Tibial artery (tissue), 4 donors: ENCODE measurements around the gene SLC13A3.

Experiments used
- DNase-seq, 2 donors: peaks; one replicate each; pipeline ENCODE4 v3.0.0-alpha.2; 2019
- H3K27ac ChIP-seq, 2 donors: fragments of 200-600 bp; sonication (generic) in 1 of 2; 1 replicate in 1 of 2; 2 replicates in 1 of 2; pipeline ENCODE4 v1.5.1; 2018 to 2019; ENCODE audit warnings: mild to moderate bottlenecking in 1 of 2
- H3K27me3 ChIP-seq, 2 donors: fragments of 200-600 bp; sonication (generic) in 1 of 2; one replicate each; pipeline versions ENCODE4 v1.5.1 to v1.6.0; 2016 to 2019
- H3K36me3 ChIP-seq, 3 donors: fragments of 200-600 bp; sonication (generic) in 2 of 3; one replicate each; pipeline ENCODE4 v1.5.1; 2016 to 2019; ENCODE audit warnings: mild to moderate bottlenecking in 2 of 3
- H3K4me1 ChIP-seq, 4 donors: fragments of 200-600 bp; sonication (generic) in 2 of 4; 1 replicate in 3 of 4; 2 replicates in 1 of 4; pipeline ENCODE4 v1.5.1; 2016 to 2019
- H3K4me3 ChIP-seq, 2 donors: fragments of 200-600 bp; sonication (generic) in 1 of 2; 1 replicate in 1 of 2; 2 replicates in 1 of 2; pipeline ENCODE4 v1.5.1; 2018 to 2019; ENCODE audit warnings: mild to moderate bottlenecking in 2 of 2
- H3K9me3 ChIP-seq, 3 donors: fragments of 200-600 bp; sonication (generic) in 1 of 3; one replicate each; pipeline ENCODE4 v1.5.1; 2016 to 2019
- intact Hi-C: fragments of 100-400 bp; cut with DNase I; formaldehyde crosslinking; loops from one replicate; pipeline ENCODE4 v1.15.0; 2023; ENCODE audit warnings: low total_unique reads
- TF ChIP-seq, protein P1 (sequence below), 2 experiments: fragments of 200-600 bp in 1 of 2; fragments of 450-650 bp in 1 of 2; IDR thresholded peaks; one replicate each; pipeline ENCODE4 v1.5.1; 2017 to 2019; ENCODE audit warnings: antibody characterized with exemption in 2 of 2, mild to moderate bottlenecking in 1 of 2, moderate library complexity in 1 of 2

The SLC13A3 gene

DNA sequence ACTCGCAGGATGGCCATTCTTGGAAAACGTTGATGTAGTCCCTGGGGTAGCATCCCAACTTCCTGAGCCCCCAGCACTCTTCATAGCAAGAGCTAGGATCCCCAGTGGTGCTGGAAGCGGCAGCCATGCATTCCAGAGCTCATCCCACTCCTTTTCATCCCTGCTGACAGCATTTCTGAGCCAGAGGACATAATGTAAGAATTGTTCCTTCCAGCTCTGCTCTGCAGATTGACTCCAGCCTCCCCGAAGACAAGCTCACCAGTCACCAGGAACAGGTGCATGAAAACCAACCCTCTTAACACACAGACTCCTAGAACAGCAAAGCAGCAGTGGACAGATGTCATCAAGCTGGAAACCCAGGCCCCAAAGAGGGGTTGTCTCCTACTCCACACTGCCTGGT is 3.8 kb downstream of the SLC13A3 start:
- Histone ChIP-seq H3K27me3 (peaks cover 0 to 8% of the 10 kb centered on the region in 2 donors), H3K4me1 (peaks cover 0 to 11% (median 3%) of the 10 kb centered on the region in 4 donors), H3K27ac (no peak overlapping the region), H3K36me3 (no peaks in the 10 kb centered on the region), H3K4me3 (no peak overlapping the region), H3K9me3 (no peaks in the 10 kb centered on the region)
- TF ChIP-seq, protein P1, sequence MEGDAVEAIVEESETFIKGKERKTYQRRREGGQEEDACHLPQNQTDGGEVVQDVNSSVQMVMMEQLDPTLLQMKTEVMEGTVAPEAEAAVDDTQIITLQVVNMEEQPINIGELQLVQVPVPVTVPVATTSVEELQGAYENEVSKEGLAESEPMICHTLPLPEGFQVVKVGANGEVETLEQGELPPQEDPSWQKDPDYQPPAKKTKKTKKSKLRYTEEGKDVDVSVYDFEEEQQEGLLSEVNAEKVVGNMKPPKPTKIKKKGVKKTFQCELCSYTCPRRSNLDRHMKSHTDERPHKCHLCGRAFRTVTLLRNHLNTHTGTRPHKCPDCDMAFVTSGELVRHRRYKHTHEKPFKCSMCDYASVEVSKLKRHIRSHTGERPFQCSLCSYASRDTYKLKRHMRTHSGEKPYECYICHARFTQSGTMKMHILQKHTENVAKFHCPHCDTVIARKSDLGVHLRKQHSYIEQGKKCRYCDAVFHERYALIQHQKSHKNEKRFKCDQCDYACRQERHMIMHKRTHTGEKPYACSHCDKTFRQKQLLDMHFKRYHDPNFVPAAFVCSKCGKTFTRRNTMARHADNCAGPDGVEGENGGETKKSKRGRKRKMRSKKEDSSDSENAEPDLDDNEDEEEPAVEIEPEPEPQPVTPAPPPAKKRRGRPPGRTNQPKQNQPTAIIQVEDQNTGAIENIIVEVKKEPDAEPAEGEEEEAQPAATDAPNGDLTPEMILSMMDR (IDR thresholded peaks at IDR 0.05): no peak
- intact Hi-C loops: no loop called here
- no peak for DNase-seq

DNA sequence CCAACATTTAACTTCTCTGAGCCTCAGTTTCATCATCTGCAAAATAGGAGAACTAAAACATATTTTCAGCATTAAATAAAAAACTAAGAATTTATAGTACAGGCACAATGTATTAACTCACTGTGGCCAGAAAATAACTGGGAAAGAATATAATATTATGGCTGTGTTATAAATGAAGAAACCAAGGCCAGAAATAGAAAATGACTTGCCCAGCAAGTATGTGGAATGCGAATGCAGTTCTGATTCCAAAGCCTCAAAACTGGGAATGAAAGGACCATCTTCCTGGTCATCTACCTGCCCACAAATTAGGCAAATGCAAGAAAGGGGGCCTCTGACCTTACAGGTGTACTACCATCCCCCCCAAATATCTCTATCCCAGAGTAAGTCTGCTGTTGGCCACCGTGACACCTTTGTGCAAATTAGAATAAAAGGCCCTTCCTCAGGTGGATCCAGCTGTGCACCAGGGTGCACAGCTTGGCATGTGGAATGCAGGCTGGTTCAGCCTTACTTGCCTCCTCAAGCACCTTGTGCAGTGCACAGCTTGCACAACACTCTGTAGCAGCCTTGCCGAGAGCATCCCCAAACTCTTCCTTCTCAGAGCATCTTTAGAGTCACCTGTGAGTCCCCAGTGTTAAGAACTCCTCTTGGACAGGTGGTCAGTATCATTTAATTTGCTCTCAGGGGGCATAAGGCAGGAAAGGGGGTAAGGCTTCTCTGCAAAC is 4.4 kb downstream of the SLC13A3 start:
- Histone ChIP-seq H3K27me3 (peaks cover 0 to 8% of the 10 kb centered on the region in 2 donors), H3K4me3 (no peak overlapping the region), H3K4me1 (peaks cover 0 to 11% (median 3%) of the 10 kb centered on the region in 4 donors), H3K9me3 (no peaks in the 10 kb centered on the region), H3K27ac (no peak overlapping the region), H3K36me3 (no peaks in the 10 kb centered on the region)
- intact Hi-C loops: no loop called here
- no peak for DNase-seq
- TF ChIP-seq, protein P1 (IDR thresholded peaks at IDR 0.05): no peak

DNA sequence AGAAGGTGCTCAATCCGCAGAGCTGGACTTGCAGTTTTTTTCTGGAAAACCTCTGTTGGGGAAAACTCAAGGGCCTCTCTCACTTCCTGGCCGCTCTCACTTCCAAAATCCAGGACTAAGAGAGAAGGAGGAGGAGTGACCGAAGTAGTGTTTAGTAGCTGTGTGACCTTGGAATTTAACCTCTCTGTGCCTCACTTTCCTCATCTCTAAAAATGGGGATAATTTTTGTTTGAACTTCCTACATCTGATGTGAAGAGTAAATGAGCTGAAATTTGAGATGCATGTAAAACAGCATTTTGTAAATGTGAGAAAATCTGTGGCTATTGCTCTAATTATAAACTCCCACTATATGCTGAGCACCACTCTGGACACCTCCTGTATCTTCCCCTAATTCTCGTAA is 5.1 kb downstream of the SLC13A3 start:
- no peak for DNase-seq
- H3K4me3 ChIP-seq: no peak overlapping the region
- intact Hi-C loops: no loop called here
- H3K9me3 ChIP-seq: no peaks in the 10 kb centered on the region
- peaks cover 0 to 7% (median 3%) of the 10 kb centered on the region in 4 donors for H3K4me1 ChIP-seq
- TF ChIP-seq, protein P1 (IDR thresholded peaks at IDR 0.05): no peak
- peaks cover 0 to 2% of the 10 kb centered on the region in 2 donors for H3K27me3 ChIP-seq
- no peak overlapping the region for H3K27ac ChIP-seq
- no peaks in the 10 kb centered on the region for H3K36me3 ChIP-seq

DNA sequence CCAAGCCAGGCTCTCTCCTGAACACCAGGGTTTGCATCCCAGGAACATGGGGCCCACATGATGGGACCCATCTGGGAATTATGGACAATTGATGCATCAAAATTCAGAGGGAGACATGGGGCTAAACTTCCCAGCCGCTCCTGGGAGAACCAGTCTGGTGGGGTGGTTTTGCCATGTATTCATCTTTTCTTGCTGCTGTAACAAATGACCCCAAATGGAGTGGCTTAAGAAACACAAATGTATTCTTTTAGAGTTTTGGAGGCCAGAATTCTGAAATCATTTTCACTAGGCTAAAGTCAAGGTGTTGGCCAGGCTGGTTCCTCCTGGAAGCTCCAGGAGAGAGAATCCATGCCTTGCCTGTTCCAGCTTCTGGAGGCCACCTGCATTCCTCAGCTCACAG is 6.5 kb downstream of the SLC13A3 start:
- Histone ChIP-seq H3K9me3 (no peaks in the 10 kb centered on the region), H3K27me3 (no peaks in the 10 kb centered on the region), H3K36me3 (no peaks in the 10 kb centered on the region), H3K27ac (no peak overlapping the region), H3K4me1 (peaks cover 0 to 6% (median 3%) of the 10 kb centered on the region in 4 donors), H3K4me3 (no peak overlapping the region)
- intact Hi-C loops: no loop called here
- no peak for DNase-seq
- TF ChIP-seq, protein P1 (IDR thresholded peaks at IDR 0.05): no peak

DNA sequence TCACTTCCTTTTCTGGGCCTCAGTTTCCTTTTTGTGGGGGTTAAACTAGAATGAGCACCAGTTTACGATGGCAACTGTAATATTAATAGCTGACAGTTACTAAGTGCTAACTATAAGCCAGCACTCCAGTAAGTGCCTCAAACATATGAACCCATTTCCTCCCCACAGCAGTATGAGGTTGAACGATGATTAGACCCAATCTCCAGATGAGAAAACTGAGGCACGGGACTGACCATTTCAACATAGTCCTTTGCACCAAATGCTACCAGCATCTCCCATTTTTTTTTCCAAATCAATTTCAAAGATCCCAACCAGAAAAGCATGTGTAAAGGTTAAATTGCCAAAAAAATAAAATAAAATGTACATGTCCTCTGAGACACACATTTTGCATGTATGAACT is 7.1 kb downstream of the SLC13A3 start:
- TF ChIP-seq, protein P1 (IDR thresholded peaks at IDR 0.05): no peak
- intact Hi-C loops: no loop called here
- H3K4me1 ChIP-seq: peaks cover 0 to 6% (median 3%) of the 10 kb centered on the region in 4 donors

More for the DNA sequence above, 7.1 kb downstream of the SLC13A3 start:
- no peak for DNase-seq
- H3K36me3 ChIP-seq: no peaks in the 10 kb centered on the region
- no peaks in the 10 kb centered on the region for H3K9me3 ChIP-seq
- no peak overlapping the region for H3K27ac ChIP-seq
- no peaks in the 10 kb centered on the region for H3K27me3 ChIP-seq
- H3K4me3 ChIP-seq: no peak overlapping the region
